NB4 (cell line): ENCODE measurements around the gene SMAD4.

Experiments used
- MYC ChIP-seq: IDR thresholded peaks from 2 replicates; pipeline ENCODE4 v1.6.1; 2011; ENCODE audit warnings: low read depth, low read length
- POLR2A ChIP-seq: IDR thresholded peaks from 2 replicates; pipeline ENCODE4 v1.6.1; 2011; ENCODE audit warnings: mild to moderate bottlenecking; ENCODE audit not compliant: insufficient read length; ENCODE audit errors: extremely low read depth
- TF ChIP-seq, protein P1 (sequence below): IDR thresholded peaks from one replicate; pipeline ENCODE4 v1.5.1; 2012; ENCODE audit warnings: low read depth, low read length
- TF ChIP-seq, protein P2 (sequence below): IDR thresholded peaks from 2 replicates; pipeline ENCODE4 v1.6.1; 2011; ENCODE audit warnings: low read depth, low read length

DNA sequence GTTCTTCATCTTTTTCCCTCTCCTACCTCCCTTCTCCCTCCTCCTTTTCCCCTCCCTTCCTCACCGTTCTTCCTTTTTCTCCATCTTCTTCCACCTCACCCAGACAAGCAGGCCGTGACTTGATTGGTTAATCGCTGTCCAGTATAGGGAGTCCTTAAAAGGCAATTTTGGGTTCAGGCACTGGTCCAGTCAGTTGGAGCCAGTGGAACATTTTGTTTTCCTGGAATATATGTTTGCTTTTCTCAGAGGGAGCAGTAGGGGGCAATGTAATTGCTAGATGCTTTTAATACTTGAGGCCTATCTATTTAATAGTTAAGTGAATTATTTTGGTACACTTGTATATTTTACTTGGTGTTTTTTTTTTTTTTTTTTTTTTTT, 47.2 kb upstream of the SMAD4 start:
- TF ChIP-seq, protein P1, sequence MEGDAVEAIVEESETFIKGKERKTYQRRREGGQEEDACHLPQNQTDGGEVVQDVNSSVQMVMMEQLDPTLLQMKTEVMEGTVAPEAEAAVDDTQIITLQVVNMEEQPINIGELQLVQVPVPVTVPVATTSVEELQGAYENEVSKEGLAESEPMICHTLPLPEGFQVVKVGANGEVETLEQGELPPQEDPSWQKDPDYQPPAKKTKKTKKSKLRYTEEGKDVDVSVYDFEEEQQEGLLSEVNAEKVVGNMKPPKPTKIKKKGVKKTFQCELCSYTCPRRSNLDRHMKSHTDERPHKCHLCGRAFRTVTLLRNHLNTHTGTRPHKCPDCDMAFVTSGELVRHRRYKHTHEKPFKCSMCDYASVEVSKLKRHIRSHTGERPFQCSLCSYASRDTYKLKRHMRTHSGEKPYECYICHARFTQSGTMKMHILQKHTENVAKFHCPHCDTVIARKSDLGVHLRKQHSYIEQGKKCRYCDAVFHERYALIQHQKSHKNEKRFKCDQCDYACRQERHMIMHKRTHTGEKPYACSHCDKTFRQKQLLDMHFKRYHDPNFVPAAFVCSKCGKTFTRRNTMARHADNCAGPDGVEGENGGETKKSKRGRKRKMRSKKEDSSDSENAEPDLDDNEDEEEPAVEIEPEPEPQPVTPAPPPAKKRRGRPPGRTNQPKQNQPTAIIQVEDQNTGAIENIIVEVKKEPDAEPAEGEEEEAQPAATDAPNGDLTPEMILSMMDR = no peak
- TF ChIP-seq POLR2A = no peak
- no peak for TF ChIP-seq MYC
- TF ChIP-seq, protein P2, sequence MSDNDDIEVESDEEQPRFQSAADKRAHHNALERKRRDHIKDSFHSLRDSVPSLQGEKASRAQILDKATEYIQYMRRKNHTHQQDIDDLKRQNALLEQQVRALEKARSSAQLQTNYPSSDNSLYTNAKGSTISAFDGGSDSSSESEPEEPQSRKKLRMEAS = no peak
